ENCODE measurements around the gene NEK6.

NEK6 gene

DNA sequence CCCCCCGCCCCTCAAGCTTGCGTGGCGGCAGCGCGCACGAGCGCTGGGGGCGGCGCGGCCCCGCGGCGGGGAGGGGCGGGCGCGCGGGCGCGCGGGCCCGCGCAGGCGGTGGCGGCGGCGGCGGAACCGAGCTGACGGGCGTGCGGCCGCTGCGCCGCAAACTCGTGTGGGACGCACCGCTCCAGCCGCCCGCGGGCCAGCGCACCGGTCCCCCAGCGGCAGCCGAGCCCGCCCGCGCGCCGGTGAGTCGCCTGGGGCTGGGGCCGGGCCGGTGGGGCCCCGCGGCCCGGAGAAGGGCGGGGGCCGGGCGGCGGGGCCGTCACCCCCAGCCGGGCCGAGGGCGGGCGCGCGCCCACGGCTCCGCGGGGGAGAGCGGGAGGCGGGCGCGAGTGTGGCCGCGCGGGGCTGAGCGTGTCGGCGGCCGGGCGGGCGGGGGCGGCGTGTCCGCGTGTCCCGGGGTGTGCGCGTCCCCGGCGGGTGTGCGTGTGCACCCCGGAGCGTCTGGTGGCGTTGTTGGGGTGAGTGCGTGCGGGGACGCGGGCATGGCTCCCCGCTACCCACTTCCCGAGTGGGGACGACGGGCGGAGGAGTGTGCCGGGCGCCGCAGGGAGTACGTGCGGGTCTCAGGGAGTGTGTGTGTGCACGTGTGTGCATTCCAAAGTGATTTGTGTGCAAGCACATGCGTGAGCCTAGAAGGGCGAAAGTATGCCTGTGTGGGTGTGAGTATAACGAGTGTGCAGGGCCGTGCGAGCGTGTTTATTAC is at the start of gene NEK6:
NEK6 (plus strand) TSS at position 106 of the 763 bp plus-strand sequence. CDS start 44,016 bp downstream, outside the sequence.
- no peak for DNase-seq (ENCODE audit: low read depth, low spot score)

DNA sequence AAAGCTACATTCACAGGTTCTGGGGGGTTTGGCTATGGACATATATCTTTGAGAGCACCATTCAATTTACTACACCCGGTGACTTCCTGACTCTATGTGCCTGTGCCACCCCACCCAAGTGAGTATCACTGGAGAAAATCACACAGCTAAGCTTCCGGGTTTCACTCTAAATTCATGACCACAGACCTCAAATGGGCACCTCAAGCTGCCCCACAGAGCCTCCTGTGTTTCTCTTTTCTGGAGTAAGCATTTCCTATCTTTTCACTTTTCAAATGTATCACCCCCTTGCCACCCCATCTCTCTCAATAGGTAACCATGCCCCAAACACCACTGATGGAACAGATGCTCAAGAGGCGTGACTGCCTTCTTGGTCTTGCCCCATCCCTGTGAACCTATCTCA is 49.2 kb upstream of the NEK6 start:
- no peak for DNase-seq (ENCODE audit: low read depth, low spot score)

DNA sequence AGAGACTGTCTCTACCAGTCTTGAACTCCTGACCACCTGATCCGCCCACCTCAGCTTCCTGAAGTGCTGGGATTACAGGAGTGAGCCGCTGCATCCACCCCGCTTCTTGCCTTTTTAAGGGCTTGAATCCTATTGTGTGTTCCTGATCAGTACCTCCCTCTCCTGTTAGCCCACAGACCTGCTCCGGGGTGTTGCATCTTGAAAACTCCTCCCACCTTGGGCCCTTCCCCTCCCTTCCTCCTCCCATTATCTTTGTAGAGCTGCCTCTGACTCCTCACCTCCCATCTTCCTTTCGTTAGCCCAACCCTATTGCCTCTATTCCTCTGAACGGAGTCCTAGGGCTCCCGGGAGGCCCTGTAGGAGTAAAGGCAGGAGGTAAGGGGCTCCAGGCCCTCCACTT is 48.5 kb upstream of the NEK6 start:
- peak; percentile 73 for DNase-seq (ENCODE audit: low read depth, low spot score)

- no peak for DNase-seq (ENCODE audit: low read depth, low spot score)
These were observed 48.0 kb upstream of the NEK6 start for GRCh38 chr9:124209774-124210173.

DNA sequence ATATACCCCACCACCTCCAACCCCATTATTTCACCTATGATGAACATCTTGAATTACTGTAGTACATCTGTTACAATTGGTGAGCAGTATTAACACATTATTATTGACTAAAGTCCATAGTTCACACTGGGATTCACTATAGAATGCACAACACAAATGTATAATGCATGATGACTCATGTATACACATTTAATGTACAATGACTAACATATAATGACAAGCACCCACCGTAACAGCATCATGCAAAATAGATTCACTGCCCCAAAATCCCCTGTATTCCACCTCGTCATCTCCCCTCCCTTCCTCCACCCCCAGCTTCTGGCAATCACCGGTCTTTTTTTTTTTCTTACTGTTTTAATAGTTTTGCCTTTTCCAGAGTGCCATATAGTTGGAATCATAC is 47.1 kb upstream of the NEK6 start:
- DNase-seq (ENCODE audit: low read depth, low spot score), result no peak

DNA sequence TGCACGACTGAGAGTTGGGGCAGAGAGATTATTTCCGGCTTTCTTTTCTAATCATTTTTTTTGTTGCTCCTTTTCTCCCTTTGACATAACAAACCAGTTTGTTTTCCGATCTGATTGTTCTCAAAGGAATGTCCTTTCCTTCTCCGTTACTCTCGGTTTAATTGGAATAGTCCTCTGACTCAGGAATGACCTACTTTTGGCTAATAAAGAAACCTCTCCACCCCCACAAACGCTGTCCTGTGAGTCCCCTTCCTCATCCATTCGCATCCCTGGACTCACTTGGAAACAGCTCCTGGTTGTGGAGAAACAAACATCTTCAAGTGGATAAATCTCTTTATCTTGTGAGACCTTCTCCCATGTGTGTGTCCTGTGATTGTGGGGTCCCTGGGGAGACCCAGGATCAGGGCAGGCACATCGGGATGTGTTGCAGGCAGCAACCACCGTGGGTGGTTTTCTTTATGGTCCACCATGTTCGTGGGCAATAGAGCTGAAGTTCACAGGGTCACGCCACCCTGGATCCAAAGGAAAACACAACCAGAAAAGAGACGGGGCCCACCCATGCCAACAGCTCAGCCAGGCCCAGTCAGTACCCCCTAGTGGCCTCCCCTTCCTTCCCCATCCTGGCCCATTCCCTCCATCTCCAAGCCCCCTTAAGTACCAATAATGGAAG is 45.2 kb upstream of the NEK6 start:
- DNase-seq (ENCODE audit: low read depth, low spot score), result no peak

GRCh38 chr9:124213396-124213795 is 44.4 kb upstream of the NEK6 start:
- DNase-seq (ENCODE audit: low read depth, low spot score), result no peak

GRCh38 chr9:124214116-124214515 is 43.6 kb upstream of the NEK6 start:
- DNase-seq (ENCODE audit: low read depth, low spot score), result no peak

GRCh38 chr9:124214596-124215367 is 43.0 kb upstream of the NEK6 start:
- no peak for DNase-seq (ENCODE audit: low read depth, low spot score)

GRCh38 chr9:124215368-124215910 is 42.3 kb upstream of the NEK6 start:
- DNase-seq (ENCODE audit: low read depth, low spot score), result no peak

GRCh38 chr9:124215956-124216355 is 41.8 kb upstream of the NEK6 start:
- DNase-seq (ENCODE audit: low read depth, low spot score), result no peak

DNA sequence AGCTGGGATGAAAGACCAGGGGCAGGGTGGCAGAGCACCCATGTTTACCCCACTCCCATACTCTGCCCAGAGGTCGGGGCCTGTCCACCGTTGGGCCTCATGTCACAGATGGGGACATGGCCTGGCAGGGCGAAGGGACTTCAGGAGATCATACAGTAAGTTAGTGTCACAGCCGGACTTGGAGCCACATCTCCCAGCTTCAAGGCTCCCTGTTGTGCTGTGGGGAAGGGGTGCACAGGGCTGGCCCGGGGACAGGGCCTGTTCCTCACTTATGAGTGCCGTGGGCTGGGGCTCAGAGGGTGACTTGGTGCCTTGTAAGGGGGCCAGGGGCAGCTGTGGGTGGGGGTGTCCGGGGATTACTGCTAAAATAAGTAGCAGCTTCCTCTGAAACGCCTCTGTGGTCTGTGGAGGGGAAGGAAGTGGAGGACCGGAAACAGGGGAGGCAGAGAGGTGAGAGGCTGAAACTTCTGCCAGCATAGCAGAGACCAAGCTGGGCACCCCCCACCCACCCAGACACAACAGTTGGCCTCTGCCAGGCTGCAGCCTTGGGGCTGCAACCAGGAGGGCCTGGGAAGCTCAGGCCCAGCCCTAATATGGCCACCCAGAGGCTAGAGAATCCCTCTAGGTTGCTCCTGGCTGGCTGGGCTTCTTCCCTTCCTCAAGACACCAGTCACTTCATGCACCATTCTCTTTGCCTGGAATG is 41.1 kb upstream of the NEK6 start:
- DNase-seq (ENCODE audit: low read depth, low spot score), result no peak

GRCh38 chr9:124217836-124218437 is 39.8 kb upstream of the NEK6 start:
- DNase-seq (ENCODE audit: low read depth, low spot score), result no peak

DNA sequence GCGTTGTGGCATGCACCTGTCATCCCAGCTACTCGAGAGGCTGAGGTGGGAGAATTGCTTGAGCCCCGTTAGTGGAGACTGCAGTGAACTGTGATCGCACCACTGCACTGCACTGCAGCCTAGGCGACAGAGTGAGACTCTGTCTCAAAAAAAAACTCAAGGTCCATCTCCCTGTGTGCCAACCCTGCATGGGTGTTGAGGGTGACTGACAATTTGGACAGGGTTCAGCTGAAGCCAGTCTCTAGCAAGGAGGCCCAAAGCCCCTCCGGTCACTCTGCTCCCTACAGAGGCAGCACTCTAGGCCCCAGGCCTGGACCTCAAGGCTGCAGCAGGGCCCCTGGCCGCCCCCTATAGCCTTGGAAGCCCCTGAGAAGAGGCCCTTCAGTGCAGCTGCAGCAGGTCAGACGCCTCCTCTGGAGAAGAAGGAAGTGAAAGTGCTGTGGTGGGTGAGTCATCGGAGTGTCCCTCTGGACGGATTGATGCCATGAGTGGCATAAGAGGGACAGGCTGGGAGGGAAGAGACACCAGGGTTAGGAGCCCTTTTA is 39.2 kb upstream of the NEK6 start:
- no peak for DNase-seq (ENCODE audit: low read depth, low spot score)

DNA sequence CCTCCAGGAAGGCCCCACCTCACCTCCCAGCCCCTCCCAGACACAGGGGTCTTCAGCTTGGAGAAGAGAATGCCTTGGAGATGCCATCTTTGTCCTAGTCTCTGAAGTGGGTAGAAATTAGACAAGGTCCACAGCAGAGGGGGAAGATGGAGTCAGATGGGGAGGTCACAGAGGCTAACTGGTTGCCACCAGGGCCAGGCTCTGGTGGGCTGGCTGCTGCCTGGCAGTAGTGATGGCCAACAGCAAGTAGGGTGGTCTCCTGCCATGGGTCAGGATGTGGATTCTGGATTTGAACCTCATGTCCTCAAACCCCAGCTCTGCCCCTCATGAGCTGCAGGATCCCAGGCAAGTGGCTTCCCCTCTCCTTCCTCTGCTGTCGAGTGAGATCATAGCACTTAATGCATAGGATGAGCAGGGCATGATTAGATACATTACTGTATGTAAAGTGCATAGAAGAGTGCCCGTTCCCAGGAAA is 38.7 kb upstream of the NEK6 start:
- no peak for DNase-seq (ENCODE audit: low read depth, low spot score)

DNA sequence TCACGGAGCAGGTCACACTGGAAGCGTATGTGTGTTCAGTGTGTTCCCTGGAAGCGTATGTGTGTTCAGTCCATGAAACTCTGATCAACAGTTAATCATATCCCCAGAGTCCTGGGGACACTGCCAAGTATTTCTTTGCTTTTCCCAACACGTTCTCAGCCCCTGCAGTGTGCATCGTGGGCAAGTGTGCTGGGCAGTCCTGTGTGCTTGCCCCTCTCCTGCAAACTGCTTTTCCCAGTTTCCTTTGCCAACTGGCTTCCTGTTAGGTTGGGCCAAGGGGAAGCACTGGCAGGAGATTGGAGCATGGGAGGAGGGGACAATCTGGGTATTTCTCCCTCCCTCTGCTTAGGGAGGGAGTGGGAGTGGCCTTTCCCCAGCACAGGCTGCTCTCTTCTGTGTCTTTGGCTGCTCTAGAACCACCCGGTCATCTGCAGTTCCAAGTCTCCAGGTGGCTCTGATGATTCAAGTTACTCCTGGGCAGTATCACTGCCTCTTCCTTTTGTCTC is 36.8 kb upstream of the NEK6 start:
- no peak for DNase-seq (ENCODE audit: low read depth, low spot score)

GRCh38 chr9:124221676-124222075 is 36.1 kb upstream of the NEK6 start:
- DNase-seq (ENCODE audit: low read depth, low spot score), result no peak

DNA sequence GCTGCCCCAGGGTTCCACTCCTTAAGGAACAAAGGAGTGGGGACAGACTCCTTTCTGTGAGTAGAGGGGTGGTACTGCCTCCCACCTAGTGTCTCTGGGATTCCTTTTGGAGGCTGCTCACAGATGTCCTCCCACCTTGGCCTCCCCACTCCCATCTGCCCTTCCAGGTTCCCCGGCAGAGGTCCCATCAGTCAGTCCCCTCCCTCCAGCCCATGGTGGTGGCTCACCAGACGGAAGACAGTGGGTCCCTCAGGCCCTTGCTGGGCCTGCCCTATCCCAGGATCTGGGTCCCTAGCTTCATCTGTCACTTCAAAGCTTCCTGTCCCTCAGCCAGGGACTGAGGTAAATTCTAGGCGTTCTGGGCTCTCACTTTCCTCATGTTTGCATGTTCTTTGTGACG is 35.6 kb upstream of the NEK6 start:
- no peak for DNase-seq (ENCODE audit: low read depth, low spot score)

- DNase-seq (ENCODE audit: low read depth, low spot score), result no peak
These were observed 34.6 kb upstream of the NEK6 start for GRCh38 chr9:124222918-124223720.

DNA sequence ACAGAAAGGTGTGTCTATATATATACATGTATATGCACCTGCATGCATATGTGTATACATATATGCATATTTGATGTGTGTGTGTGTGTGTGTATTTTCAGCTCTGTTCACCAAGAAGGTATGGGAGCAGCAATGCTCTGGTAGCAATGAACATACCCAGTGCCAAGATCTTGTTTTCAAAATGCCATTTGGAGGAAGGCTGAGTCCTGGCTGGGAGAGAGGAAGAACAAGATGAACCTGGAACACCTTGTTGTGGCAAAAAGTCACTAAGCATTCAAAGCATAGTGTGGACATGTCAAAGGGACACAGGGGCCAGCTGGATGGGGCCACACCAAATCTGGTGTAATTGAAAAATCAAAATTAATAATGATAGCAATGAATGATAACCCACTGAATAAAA is 31.8 kb upstream of the NEK6 start:
- DNase-seq (ENCODE audit: low read depth, low spot score), result no peak
